PC-9 (cell line): ENCODE data around the gene IL1R2.

ENCODE experiments used
- CTCF ChIP-seq: fragments of 200-600 bp; sonication (generic); conservative IDR thresholded peaks from 2 replicates; pipeline ENCODE4 v1.6.1; 2017; ENCODE audit warnings: mixed run types, antibody characterized with exemption, mild to moderate bottlenecking, moderate library complexity
- EZH2 ChIP-seq: fragments of 200-600 bp; sonication (generic); IDR thresholded peaks from 2 replicates; pipeline ENCODE4 v1.8.0; 2017; ENCODE audit warnings: antibody characterized with exemption, low read depth

GRCh38 chr2:102033031-102033749, 41.4 kb downstream of the IL1R2 start:
- TF ChIP-seq CTCF (no peak), EZH2 (no peak)
